ENCODE data around the gene MRPS31.
"Not testable (repeated sequence)": the region's sequence is repeated elsewhere in the genome, so short reads cannot be mapped to it uniquely, and the experiment has no call there.

Gene MRPS31

DNA sequence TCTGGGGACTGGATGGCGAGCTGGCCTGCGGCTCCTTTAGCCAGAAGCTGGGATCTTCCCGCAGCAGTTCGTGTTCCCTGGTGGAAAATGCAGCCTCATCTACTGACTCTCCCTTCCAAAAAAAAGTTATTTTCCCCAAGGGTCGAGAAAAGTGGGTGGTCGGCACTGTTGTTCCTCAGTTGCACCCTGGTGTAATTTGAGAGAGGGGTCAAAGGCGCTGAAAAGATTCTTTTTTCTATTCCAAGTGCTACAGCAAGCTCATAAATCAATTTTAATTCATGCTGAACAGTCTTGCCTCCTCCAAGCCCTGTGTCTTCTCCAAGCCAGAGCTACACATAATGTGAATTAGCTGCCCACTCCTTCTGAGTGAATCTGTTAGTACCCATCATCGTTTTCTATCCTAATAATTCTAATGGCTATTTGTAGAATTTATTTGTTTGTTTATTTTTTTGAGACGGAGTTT is 19.2 kb upstream of the MRPS31 start:
- peak overlapping the region; percentile 92 for H3K4me3 ChIP-seq (ENCODE audit: low read depth, low read length)
- DNase-seq (ENCODE audit: low read depth): no peak
- TF ChIP-seq, protein P1, sequence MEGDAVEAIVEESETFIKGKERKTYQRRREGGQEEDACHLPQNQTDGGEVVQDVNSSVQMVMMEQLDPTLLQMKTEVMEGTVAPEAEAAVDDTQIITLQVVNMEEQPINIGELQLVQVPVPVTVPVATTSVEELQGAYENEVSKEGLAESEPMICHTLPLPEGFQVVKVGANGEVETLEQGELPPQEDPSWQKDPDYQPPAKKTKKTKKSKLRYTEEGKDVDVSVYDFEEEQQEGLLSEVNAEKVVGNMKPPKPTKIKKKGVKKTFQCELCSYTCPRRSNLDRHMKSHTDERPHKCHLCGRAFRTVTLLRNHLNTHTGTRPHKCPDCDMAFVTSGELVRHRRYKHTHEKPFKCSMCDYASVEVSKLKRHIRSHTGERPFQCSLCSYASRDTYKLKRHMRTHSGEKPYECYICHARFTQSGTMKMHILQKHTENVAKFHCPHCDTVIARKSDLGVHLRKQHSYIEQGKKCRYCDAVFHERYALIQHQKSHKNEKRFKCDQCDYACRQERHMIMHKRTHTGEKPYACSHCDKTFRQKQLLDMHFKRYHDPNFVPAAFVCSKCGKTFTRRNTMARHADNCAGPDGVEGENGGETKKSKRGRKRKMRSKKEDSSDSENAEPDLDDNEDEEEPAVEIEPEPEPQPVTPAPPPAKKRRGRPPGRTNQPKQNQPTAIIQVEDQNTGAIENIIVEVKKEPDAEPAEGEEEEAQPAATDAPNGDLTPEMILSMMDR (IDR thresholded peaks at IDR 0.05; ENCODE audit: insufficient read depth, low read depth, low read length, missing control alignments): no peak

DNA sequence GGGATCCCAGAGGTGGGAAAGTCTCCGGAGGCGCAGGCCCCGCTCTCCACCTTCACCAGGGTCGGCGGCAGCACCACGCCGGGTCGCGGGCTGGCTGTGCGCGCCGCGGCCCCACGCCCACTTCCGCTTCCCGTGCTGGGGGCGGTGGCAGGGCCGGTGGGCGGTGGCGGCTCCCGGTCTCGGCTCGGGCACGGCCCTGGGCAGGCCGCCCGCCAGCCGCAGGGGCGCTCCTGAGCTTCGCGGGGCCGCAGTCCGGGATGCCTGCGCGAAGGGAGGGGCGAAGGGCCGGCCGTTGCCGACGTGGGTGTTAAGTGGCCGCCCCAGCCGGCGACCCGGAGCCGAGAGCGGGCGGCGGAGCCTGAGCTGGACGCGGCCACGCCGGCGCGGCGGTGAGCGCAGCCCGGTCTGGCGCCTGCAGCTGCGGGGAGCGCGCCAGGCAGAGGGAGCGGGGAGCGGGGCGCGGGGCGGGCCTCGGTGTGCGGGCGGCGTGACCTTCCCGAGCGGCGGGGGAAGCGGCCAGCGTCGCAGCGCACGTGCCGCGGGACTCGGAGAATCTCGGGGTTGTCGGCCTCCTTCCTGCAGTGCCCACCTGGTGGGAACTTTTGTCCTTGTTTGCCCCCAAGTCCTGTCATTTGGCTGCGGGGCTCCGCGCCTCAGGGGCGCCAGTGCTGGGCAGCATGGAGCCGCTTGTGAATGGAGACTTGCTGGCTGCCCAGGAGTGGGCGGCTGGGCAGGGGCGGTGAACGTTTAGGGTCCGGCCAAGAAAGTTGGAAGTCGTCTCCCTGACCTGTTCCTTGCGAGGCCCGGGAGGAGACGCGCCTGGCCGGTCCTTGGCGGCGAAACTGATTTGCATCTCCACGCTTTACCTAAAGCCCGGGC is 18.5 kb upstream of the MRPS31 start, which contains the start of gene SLC25A15:
TSS of gene SLC25A15 (plus strand) at position 337 of the 879 bp plus-strand sequence. CDS start 3,616 bp downstream, outside the sequence.
- H3K4me3 ChIP-seq (ENCODE audit: low read depth, low read length): peak within 1 kb of the TSS; percentile 92
- DNase-seq (ENCODE audit: low read depth): peak; percentile 92
- TF ChIP-seq, protein P1 (IDR thresholded peaks at IDR 0.05; ENCODE audit: insufficient read depth, low read depth, low read length, missing control alignments): peak; percentile 31

DNA sequence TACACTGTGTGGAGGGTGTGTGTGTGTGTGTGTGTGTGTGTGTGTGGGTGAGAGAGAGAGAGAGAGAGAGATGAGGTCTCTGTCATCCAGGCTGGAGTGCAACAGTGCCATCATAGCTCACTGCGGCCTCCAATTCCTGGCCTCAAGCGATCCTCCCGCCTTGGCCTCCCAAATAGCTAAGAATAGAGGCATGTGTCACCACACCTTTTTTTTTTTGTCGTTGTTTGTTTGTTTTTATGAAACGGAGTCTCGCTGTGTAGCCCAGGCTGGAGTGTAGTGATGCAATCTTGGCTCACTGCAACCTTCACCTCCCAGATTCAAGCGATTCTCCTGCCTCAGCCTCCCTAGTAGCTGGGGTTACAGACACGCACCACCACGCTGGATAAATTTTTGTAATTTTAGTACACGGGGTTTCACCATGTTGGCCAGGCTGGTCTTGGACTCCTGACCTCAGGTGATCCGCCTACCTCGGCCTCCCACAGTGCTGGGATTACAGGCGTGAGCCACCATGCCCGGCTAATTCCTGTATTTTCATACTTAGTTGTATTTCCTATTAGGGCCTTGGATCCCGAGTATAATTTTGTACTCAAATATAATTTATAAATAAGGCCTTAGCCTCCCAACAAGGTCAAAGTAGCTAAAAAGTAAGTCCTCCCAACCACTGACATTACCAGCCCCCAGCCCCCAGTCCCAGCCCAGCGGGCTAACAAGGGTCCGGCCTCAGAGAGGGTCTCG is 17.7 kb upstream of the MRPS31 start:
- peak overlapping the region; percentile 92 for H3K4me3 ChIP-seq (ENCODE audit: low read depth, low read length)
- DNase-seq (ENCODE audit: low read depth): not testable (repeated sequence)

DNA sequence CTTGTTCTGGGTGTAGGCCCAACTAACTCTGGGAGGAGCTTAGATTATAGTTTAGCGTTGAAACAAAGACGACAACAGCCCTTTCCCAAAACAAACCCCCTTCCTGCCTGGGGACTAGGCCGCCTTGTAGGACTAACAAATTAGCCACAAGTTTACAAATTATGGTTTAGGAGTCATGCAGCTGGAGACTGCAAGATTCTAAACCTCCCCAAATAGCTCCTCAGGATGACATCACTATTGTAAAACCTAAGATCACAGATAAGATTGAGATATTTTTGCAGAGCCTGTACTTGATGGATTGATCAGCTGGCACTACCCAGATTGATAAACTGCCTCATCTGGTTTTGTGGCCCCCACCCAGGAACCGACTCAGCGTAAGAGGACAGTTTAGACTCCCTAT is 16.1 kb upstream of the MRPS31 start:
- no peak overlapping the region for H3K4me3 ChIP-seq (ENCODE audit: low read depth, low read length)
- TF ChIP-seq, protein P1 (IDR thresholded peaks at IDR 0.05; ENCODE audit: insufficient read depth, low read depth, low read length, missing control alignments): no peak
- no peak for DNase-seq (ENCODE audit: low read depth)

DNA sequence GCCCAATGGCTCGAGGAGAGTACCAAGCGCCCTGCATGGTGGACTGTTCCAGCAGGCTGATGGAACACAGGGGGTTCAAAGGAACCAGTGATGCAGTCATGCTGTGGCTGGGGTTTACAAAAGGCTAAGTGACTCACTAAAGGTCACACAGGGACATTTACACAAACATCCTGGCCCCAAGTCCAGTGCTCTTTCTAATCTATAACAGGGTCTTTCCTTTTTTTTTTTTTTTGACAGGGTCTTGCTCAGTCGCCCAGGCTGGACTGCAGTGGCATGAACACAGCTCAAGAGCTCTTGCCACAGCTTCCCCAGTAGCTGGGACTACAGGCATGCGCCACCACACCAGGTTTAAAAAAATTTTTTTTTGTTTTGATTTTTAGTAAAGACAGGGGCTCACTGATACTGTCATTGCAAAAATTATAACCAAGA is 15.6 kb upstream of the MRPS31 start:
- TF ChIP-seq, protein P1 (IDR thresholded peaks at IDR 0.05; ENCODE audit: insufficient read depth, low read depth, low read length, missing control alignments): no peak
- H3K4me3 ChIP-seq (ENCODE audit: low read depth, low read length): no peak overlapping the region
- DNase-seq (ENCODE audit: low read depth): no peak

DNA sequence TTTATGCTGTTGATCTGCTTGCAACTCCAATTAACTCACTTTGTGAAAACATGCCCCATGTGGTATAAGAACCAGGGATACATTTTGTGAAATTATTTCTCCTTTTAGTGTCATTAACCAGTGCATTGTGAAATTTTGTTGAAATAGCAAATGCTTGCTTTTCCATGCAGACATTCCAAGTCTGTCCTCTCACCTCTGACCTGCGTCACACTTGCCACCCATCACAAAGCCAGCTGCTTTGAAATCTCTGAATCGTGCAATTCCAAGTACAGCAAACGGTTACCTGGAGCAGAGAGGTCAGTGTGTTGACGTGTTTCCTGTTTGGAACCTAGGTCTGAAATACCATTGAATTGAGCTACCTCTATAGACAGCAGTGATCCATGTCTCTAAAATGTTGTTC is 13.6 kb upstream of the MRPS31 start:
- no peak overlapping the region for H3K4me3 ChIP-seq (ENCODE audit: low read depth, low read length)
- no peak for DNase-seq (ENCODE audit: low read depth)
- TF ChIP-seq, protein P1 (IDR thresholded peaks at IDR 0.05; ENCODE audit: insufficient read depth, low read depth, low read length, missing control alignments): no peak

DNA sequence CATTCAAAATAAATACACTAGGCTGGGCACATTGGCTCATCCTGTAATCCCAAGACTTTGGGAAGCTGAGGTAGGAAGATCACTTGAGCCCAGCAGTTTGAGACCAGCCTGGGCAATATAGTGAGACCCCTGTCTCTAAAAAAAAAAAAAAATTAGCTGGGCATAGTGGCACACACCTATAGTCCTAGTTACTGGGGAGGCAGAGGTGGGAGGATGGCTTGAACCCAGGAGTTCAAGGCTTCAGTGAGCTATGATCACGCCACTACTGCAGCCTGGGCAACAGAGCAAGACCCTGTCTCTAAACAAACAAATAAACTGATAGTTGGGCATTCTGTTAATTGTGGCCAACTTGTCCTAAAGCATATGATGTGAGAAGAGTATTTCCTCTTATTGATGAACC is 12.0 kb upstream of the MRPS31 start:
- DNase-seq (ENCODE audit: low read depth): not testable (repeated sequence)

More for the DNA sequence above, 12.0 kb upstream of the MRPS31 start:
- H3K4me3 ChIP-seq (ENCODE audit: low read depth, low read length): not testable (repeated sequence)
